Type B pancreatic cell (in vitro differentiated cells): ENCODE measurements around the gene NFKBIB. TPM values are rescaled to one million over a fixed set of nuclear protein-coding genes. Genes with fewer than 3 reads are reported as not detected.
A peak's percentile ranks its signal among the peaks of the same experiment; 100 is the strongest.

ENCODE experiments used
- DNase-seq: peaks from one replicate; pipeline ENCODE4 v3.0.0; 2021; ENCODE audit warnings: mixed read lengths; ENCODE audit not compliant: unreplicated experiment; ENCODE audit errors: extremely low spot score
- H3K27ac Mint-ChIP-seq: 2 replicates; pipeline ENCODE4 v1.8.0; 2021; ENCODE audit warnings: mild to moderate bottlenecking, mixed read lengths
- H3K27me3 Mint-ChIP-seq: 2 replicates; pipeline ENCODE4 v1.8.0; 2021; ENCODE audit warnings: mixed read lengths
- H3K36me3 Mint-ChIP-seq: 2 replicates; pipeline ENCODE4 v1.8.0; 2021; ENCODE audit warnings: mixed read lengths
- H3K4me1 Mint-ChIP-seq: one replicate; pipeline ENCODE4 v1.8.0; 2021; ENCODE audit warnings: mixed read lengths; ENCODE audit not compliant: unreplicated experiment
- H3K4me3 Mint-ChIP-seq: 2 replicates; pipeline ENCODE4 v1.8.0; 2021; ENCODE audit warnings: mild to moderate bottlenecking, mixed read lengths
- H3K9me3 Mint-ChIP-seq: 2 replicates; pipeline ENCODE4 v1.8.0; 2021; ENCODE audit warnings: mixed read lengths
- total RNA-seq: library from RNA; stranded (reverse); gene quantifications from 2 replicates; pipeline ENCODE4 v1.2.1, GENCODE V29; 2021; ENCODE audit warnings: low replicate concordance
- TF ChIP-seq, protein P1 (sequence below): fragments of 200-600 bp; sonication (generic); conservative IDR thresholded peaks from 2 replicates; pipeline ENCODE4 v1.5.0; 2021; ENCODE audit warnings: antibody characterized with exemption, mild to moderate bottlenecking

NFKBIB gene
- total RNA-seq, 1 donor from 2014 or later: 13.7 TPM

- TF ChIP-seq, protein P1, sequence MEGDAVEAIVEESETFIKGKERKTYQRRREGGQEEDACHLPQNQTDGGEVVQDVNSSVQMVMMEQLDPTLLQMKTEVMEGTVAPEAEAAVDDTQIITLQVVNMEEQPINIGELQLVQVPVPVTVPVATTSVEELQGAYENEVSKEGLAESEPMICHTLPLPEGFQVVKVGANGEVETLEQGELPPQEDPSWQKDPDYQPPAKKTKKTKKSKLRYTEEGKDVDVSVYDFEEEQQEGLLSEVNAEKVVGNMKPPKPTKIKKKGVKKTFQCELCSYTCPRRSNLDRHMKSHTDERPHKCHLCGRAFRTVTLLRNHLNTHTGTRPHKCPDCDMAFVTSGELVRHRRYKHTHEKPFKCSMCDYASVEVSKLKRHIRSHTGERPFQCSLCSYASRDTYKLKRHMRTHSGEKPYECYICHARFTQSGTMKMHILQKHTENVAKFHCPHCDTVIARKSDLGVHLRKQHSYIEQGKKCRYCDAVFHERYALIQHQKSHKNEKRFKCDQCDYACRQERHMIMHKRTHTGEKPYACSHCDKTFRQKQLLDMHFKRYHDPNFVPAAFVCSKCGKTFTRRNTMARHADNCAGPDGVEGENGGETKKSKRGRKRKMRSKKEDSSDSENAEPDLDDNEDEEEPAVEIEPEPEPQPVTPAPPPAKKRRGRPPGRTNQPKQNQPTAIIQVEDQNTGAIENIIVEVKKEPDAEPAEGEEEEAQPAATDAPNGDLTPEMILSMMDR: no peak
- Mint-ChIP-seq H3K4me3 (no peak overlapping the region), H3K4me1 (no peaks in the 10 kb centered on the region), H3K27me3 (no peaks in the 10 kb centered on the region), H3K9me3 (no peaks in the 10 kb centered on the region), H3K27ac (no peak overlapping the region), H3K36me3 (peaks cover 4% of the 10 kb centered on the region)
- DNase-seq: no peak
Measured at GRCh38 chr19:38912600-38913514, 13.1 kb downstream of the NFKBIB start.

DNA sequence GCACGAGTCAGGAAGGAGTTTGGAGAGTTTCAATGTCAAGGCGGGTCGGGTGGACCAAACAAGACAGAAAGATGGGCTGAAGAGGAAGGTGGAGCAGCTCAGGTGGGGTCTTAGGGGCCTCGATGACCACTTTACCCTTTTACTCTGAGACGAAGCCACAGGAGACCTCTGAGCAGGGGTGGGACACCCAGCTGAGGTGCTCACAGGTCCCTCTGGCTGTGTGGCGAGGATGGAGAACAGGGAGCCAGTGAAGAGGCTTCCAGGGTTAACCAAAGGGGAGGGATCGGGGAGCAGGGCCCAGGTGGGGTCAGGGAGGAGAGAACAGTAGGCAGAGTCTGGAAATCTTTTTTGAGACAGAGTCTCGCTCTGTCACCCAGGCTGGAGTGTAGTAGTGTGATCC is 14.2 kb downstream of the NFKBIB start:
- TF ChIP-seq, protein P1: no peak
- H3K4me1 Mint-ChIP-seq: no peaks in the 10 kb centered on the region
- H3K27me3 Mint-ChIP-seq: no peaks in the 10 kb centered on the region
- peaks cover 3% of the 10 kb centered on the region for H3K36me3 Mint-ChIP-seq
- H3K27ac Mint-ChIP-seq: no peak overlapping the region
- no peaks in the 10 kb centered on the region for H3K9me3 Mint-ChIP-seq
- H3K4me3 Mint-ChIP-seq: no peak overlapping the region
- DNase-seq: no peak

- Mint-ChIP-seq H3K4me3 (no peak overlapping the region), H3K27me3 (no peaks in the 10 kb centered on the region), H3K4me1 (peaks cover 3% of the 10 kb centered on the region), H3K36me3 (peaks cover 3% of the 10 kb centered on the region), H3K9me3 (no peaks in the 10 kb centered on the region), H3K27ac (no peak overlapping the region)
- DNase-seq: no peak
- TF ChIP-seq, protein P1: no peak
Measured at GRCh38 chr19:38915329-38916321, 15.9 kb downstream of the NFKBIB start.

- TF ChIP-seq, protein P1: no peak
- Mint-ChIP-seq H3K27me3 (no peaks in the 10 kb centered on the region), H3K4me1 (peaks cover 3% of the 10 kb centered on the region), H3K9me3 (no peaks in the 10 kb centered on the region), H3K27ac (no peak overlapping the region), H3K36me3 (peaks cover 10% of the 10 kb centered on the region), H3K4me3 (no peak overlapping the region)
- DNase-seq: no peak
Measured at GRCh38 chr19:38917516-38917915, 17.7 kb downstream of the NFKBIB start.

DNA sequence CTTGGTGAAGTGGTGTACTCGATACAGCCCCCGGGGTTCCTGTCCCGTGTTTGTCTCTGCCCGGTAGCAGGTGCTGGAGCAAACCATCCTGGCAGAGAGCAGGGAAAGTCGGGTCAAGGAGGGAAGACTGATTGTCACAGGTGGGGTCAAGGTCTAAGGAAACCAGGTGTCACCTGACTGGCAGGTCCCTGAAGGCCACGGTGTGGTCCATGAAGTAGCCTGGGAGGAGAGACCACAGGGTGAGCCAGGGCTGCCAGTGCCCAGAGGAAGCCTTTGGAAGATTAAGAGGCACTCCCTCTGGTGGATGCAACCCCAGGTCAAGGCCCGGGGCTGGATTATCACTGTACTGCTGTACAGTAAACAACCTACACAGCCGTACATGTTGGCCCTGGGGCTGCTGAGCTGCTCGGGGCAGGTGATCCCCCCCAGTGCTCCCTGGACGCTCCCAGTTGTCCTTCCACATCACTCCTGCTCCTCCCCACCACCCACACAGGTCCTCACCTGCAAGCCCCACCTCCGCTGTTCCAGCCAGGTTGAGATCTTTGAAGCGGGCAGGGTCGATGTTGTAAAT is 18.2 kb downstream of the NFKBIB start:
- no peaks in the 10 kb centered on the region for H3K9me3 Mint-ChIP-seq
- TF ChIP-seq, protein P1: peak; percentile 24
- no peak overlapping the region for H3K4me3 Mint-ChIP-seq
- no peak overlapping the region for H3K27ac Mint-ChIP-seq
- H3K27me3 Mint-ChIP-seq: no peaks in the 10 kb centered on the region
- peaks cover 3% of the 10 kb centered on the region for H3K4me1 Mint-ChIP-seq
- no peak for DNase-seq
- peaks cover 10% of the 10 kb centered on the region for H3K36me3 Mint-ChIP-seq
